Measurements from ENCODE around the gene LIM2. TPM values are rescaled to one million over a fixed set of nuclear protein-coding genes. Genes with fewer than 3 reads are reported as not detected.
A peak's percentile ranks its signal among the peaks of the same experiment; 100 is the strongest.
"Not testable (repeated sequence)": the region's sequence is repeated elsewhere in the genome, so short reads cannot be mapped to it uniquely, and the experiment has no call there.

The LIM2 gene, protein sequence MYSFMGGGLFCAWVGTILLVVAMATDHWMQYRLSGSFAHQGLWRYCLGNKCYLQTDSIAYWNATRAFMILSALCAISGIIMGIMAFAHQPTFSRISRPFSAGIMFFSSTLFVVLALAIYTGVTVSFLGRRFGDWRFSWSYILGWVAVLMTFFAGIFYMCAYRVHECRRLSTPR
- not detected in 2 replicates for total RNA-seq (2014; rRNA removed; shearing (Covaris generic))

DNA sequence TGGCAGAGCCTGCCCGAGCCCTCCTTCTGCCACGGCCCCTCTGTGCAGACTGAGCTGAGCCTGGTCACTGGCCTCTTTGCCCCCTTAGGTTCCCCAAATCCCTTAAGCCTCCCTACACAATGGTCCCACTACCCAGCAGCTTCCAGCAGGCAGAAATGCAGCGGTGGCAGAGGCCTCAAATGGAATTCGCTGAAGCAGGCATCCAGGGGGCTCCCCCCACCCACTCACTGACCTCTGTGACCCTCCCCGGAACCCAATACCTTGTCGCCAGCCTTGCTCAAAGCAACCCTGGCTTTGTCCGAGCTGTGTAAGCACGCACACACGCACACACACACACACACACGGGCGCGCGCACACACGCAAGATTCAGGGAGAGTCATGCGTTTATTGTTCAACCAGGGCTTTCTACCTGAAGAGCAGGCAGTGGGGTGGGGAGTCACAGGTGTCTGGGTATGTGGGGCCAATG is at the start of gene LIM2:
Gene LIM2, minus strand, starts transcription at position 51 of the 466 bp plus-strand sequence. CDS start 531 bp downstream, outside the sequence.
- H3K27me3 ChIP-seq (replicated peaks), result no peaks in the 10 kb centered on the region
- H3K27ac ChIP-seq, result no peak within 1 kb of the TSS
- H3K36me3 ChIP-seq, result no peaks in the 10 kb centered on the region
- H3K9me3 ChIP-seq (replicated peaks), result no peaks in the 10 kb centered on the region
- H3K4me1 ChIP-seq (replicated peaks), result no peaks in the 10 kb centered on the region
- no peak for DNase-seq (ENCODE audit: low read depth in 1 of 2, low spot score in 2 of 2)
- no peak within 1 kb of the TSS for H3K4me3 ChIP-seq

DNA sequence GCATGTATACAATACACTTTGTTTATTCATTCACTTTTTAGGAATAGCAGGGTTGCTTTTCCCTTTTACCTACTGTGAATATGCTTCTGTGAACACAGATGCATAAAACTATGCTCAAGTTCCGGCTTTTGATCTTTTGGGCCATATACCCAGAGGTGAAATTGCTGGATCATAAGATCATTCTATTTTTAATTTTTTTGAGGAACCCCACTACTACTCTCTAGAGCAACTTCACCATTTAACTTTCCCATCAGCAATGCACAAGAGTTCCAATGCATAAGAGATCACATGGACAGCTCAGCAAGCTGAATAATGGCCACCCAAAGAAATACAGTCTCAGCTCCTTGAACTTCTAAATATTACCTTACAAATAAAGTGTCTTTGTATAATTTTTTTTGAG is 46.7 kb upstream of the LIM2 start:
- no peak overlapping the region for H3K27ac ChIP-seq
- no peaks in the 10 kb centered on the region for H3K9me3 ChIP-seq (replicated peaks)
- H3K4me1 ChIP-seq (replicated peaks), result no peaks in the 10 kb centered on the region
- 0 out of 2 replicates have a peak, but pooled peaks cover 2% of the 10 kb centered on the region for H3K27me3 ChIP-seq (replicated peaks)
- H3K36me3 ChIP-seq, result no peaks in the 10 kb centered on the region
- no peak for DNase-seq (ENCODE audit: low read depth in 1 of 2, low spot score in 2 of 2)
- H3K4me3 ChIP-seq, result no peak overlapping the region

DNA sequence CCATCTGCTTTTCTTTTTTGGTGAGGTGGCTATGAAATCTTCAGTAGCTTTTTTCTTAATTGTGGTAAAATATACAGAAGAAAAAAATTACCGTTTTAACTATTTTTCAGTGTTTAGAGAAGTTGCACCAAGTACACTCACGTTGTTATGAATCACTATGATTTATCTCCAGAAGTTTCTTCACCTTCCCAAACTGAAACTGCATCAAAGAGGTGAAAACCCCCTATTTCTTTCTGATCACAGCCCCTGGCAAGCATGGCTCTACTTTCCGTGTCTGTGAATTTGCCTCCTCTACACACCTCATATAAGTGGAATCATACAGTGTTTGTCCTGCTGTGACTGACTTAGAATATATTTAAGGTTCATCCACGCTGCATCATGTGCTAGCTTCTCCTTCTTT is 45.3 kb upstream of the LIM2 start:
- Histone ChIP-seq H3K9me3 (replicated peaks) (no peaks in the 10 kb centered on the region), H3K27me3 (replicated peaks) (peaks cover 2% of the 10 kb centered on the region; the same call in 1 of the 2 replicates), H3K27ac (no peak overlapping the region), H3K4me3 (no peak overlapping the region), H3K36me3 (no peaks in the 10 kb centered on the region), H3K4me1 (replicated peaks) (no peaks in the 10 kb centered on the region)
- no peak for DNase-seq (ENCODE audit: low read depth in 1 of 2, low spot score in 2 of 2)

DNA sequence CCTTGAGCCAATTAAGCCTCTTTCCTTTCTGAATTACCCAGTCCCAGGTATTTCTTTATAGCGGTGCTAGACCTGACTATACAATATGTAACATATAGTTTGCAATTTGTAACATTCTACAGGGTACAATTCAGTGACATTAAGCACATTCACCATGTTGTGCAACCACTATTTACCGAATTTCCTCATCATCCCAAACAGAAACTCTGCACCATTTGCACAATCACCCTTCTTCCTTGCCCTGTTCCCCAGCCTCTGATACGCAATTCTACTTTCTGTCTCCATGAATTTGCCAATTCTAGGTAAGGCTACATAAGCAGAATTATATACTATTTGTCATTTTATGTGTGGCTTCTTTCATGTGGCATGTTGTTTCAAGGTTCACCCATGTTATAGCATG is 43.4 kb upstream of the LIM2 start:
- Histone ChIP-seq H3K27me3 (replicated peaks) (peaks cover 2% of the 10 kb centered on the region; the same call in 1 of the 2 replicates), H3K9me3 (replicated peaks) (no peaks in the 10 kb centered on the region), H3K4me3 (no peak overlapping the region), H3K27ac (no peak overlapping the region), H3K36me3 (no peaks in the 10 kb centered on the region), H3K4me1 (replicated peaks) (no peaks in the 10 kb centered on the region)
- no peak for DNase-seq (ENCODE audit: low read depth in 1 of 2, low spot score in 2 of 2)

DNA sequence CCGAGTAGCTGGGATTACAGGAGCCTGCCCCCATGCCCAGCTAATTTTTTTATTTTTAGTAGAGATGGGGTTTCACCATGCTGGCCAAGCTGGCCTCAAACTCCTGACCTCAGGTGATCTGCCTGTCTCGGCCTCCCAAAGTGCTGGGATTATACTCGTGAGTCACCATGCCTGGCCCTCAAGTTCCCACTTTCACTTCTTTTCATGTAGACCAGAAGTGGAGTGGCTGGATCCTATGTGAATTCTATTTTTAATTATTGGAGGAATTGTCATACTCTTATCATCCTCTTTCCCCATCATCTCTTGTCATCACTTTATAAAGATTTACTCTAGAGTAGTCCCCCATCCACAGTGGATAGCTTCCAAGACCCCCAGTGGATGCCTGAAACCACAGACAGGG is 42.4 kb upstream of the LIM2 start:
- no peak overlapping the region for H3K27ac ChIP-seq

DNA sequence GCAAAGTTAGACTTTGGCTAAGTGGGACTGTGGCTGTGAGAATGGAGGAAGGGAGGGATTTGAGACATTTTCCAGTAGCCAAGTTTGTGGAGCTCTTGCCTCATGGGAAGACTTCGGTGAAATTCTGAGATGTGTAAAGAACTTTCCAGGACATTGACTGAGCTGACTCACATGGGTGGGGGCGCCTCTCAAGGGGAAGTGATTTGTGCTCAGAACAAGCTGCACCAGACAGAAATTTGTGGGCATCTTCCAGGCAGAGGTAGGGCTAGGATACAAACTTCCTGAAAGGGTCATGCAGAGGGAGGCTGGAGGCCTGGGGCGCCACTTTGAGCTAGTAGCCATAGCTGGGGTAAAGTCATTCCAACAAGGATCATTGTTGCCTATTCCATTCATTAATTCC is 39.4 kb upstream of the LIM2 start:
- H3K27me3 ChIP-seq (replicated peaks), result no peaks in the 10 kb centered on the region; the same call in 1 of the 2 replicates
- no peak overlapping the region for H3K27ac ChIP-seq
- no peak overlapping the region for H3K4me3 ChIP-seq
- no peaks in the 10 kb centered on the region for H3K9me3 ChIP-seq (replicated peaks)
- H3K36me3 ChIP-seq, result no peaks in the 10 kb centered on the region
- no peaks in the 10 kb centered on the region for H3K4me1 ChIP-seq (replicated peaks)
- no peak for DNase-seq (ENCODE audit: low read depth in 1 of 2, low spot score in 2 of 2)

More for the DNA sequence above, 42.4 kb upstream of the LIM2 start:
- no peak for DNase-seq (ENCODE audit: low read depth in 1 of 2, low spot score in 2 of 2)
- Histone ChIP-seq H3K9me3 (replicated peaks) (no peaks in the 10 kb centered on the region), H3K27me3 (replicated peaks) (peaks cover 2% of the 10 kb centered on the region; the same call in 1 of the 2 replicates), H3K4me1 (replicated peaks) (no peaks in the 10 kb centered on the region), H3K36me3 (no peaks in the 10 kb centered on the region), H3K4me3 (no peak overlapping the region)

DNA sequence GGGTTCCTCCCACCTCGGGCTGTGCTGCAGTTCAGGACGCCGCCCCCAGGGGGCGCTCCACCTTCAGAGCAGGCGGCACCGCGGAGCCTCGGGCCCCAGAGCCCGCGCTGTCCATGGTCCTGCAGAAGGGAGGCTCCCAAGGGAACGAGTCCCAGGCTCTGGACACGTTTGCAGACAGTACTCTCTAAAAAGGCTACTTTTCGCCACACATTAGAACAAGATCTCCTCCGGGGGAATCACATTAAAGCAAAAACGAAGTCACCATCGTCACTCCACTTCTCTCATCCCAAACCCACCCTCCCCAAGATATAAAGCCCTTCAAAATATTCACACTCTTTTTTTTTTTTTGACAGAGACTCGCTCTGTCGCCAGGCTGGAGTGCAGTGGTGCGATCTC is 34.3 kb upstream of the LIM2 start:
- H3K4me3 ChIP-seq, result no peak overlapping the region
- H3K4me1 ChIP-seq (replicated peaks), result no peaks in the 10 kb centered on the region
- peak; percentile 52 to 83 for DNase-seq (ENCODE audit: low read depth in 1 of 2, low spot score in 2 of 2)
- H3K9me3 ChIP-seq (replicated peaks), result no peaks in the 10 kb centered on the region; the same call in 1 of the 2 replicates
- H3K36me3 ChIP-seq, result no peaks in the 10 kb centered on the region
- no peaks in the 10 kb centered on the region for H3K27me3 ChIP-seq (replicated peaks)
- H3K27ac ChIP-seq, result no peak overlapping the region

DNA sequence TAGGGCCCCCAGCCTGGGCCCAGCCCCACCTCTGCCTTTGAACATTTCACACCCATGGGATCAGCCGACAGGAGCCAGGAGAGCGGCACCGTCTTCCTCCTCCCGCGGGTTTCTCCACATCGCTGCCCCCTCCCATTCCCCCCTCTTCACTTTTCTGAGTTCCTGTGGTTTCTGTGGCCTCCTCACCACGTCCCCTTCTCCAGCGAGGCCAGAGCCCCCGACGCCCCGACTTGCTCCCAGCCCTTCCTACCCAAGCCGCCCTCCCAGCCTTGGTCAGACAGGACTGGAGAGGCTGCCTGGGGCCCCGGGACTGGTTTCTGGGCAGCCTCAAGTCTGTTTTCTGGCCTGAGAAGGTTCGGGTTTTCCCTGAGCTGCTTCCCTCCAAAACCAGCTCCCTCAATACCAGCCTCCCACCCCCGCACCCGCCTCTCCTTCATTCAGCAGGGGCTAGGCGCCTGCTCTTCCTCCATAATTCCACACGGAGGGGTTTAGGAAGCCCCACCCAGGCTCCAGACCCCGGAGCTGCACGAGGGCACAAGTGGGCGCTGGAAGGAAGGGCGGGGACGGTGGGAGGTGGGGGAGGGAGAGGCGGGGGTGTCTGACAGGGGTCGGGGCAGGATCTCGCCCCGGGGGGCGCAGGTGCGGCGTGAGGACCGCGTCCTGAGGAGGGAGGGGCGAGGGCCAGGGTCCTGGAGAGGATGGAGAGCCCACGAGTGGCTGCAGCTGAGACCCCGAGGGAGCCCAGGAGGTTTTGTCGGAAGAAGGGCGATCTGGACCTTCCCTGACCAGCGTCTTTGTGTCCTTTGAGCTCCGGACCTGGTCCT is 33.7 kb upstream of the LIM2 start:
- H3K4me1 ChIP-seq (replicated peaks), result no peaks in the 10 kb centered on the region
- DNase-seq (ENCODE audit: low read depth in 1 of 2, low spot score in 2 of 2), result no peak

DNA sequence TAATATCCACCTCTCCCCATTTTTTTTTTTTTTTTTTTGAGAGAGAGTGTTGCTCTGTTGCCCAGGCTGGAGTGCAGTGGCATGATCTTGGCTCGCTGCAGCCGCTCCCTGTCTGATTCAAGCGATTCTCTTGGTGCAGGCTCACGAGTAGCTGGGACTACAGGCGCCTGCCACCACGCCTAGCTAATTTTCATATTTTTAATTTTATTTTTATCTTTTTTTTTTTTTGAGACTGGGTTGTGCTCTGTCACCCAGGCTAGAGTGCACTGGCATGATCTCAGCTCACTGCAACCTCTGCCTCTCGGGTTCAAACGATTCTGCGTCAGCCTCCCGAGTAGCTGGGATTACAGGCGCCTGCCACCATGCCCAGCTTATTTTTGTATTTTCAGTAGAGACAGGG is 32.7 kb upstream of the LIM2 start:
- not testable (repeated sequence) for DNase-seq (ENCODE audit: low read depth in 1 of 2, low spot score in 2 of 2); H3K4me3 ChIP-seq; H3K36me3 ChIP-seq; H3K27me3 ChIP-seq (replicated peaks); H3K27ac ChIP-seq; H3K9me3 ChIP-seq (replicated peaks); H3K4me1 ChIP-seq (replicated peaks)

More for the DNA sequence above, 33.7 kb upstream of the LIM2 start:
- no peaks in the 10 kb centered on the region; the same call in 1 of the 2 replicates for H3K9me3 ChIP-seq (replicated peaks)
- H3K27ac ChIP-seq, result no peak overlapping the region
- no peaks in the 10 kb centered on the region for H3K27me3 ChIP-seq (replicated peaks)
- H3K36me3 ChIP-seq, result no peaks in the 10 kb centered on the region
- no peak overlapping the region for H3K4me3 ChIP-seq

DNA sequence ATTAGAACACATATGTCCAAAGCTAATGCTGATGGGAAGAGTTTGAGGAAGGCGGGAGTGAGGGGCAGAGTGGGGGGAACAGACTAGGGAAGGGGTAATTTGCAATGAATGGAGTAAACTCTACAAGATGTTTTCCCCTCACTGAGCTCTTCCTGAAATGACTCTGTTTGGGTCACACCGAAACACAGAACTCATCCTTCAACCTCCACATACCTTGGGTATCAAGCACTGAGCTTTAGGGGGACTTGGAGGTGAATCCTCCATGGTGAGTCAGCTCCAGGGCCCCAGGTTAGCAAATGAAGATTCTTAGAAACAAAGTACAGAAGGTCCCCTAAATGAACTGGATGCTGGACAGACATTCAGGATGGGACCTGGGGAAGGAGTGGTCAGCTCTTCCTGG is 30.9 kb upstream of the LIM2 start:
- H3K36me3 ChIP-seq, result no peaks in the 10 kb centered on the region
- no peak overlapping the region for H3K4me3 ChIP-seq
- H3K27ac ChIP-seq, result no peak overlapping the region
- DNase-seq (ENCODE audit: low read depth in 1 of 2, low spot score in 2 of 2), result no peak
- H3K27me3 ChIP-seq (replicated peaks), result no peaks in the 10 kb centered on the region
- H3K4me1 ChIP-seq (replicated peaks), result no peaks in the 10 kb centered on the region
- no peaks in the 10 kb centered on the region; the same call in 1 of the 2 replicates for H3K9me3 ChIP-seq (replicated peaks)

DNA sequence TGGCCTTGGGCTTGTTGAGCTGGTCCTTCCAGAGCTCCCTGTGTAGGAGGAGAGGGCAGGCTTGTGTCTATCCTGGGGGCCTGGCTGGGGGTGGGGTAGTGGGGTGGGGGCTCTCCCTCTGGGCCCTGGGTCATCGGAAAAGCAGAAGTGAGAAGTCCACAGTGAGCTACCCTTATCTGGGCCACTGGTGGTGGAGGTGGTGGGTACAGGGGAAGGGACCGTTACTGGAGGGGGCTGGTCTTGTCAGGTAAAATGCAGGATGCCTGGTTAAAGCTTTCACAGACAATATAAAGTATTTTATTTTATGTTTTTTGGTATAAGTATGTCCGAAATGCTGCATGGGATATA is 30.0 kb upstream of the LIM2 start:
- Histone ChIP-seq H3K9me3 (replicated peaks) (no peaks in the 10 kb centered on the region; the same call in 1 of the 2 replicates), H3K36me3 (no peaks in the 10 kb centered on the region), H3K27ac (no peak overlapping the region), H3K27me3 (replicated peaks) (no peaks in the 10 kb centered on the region), H3K4me1 (replicated peaks) (no peaks in the 10 kb centered on the region), H3K4me3 (no peak overlapping the region)
- no peak for DNase-seq (ENCODE audit: low read depth in 1 of 2, low spot score in 2 of 2)

DNA sequence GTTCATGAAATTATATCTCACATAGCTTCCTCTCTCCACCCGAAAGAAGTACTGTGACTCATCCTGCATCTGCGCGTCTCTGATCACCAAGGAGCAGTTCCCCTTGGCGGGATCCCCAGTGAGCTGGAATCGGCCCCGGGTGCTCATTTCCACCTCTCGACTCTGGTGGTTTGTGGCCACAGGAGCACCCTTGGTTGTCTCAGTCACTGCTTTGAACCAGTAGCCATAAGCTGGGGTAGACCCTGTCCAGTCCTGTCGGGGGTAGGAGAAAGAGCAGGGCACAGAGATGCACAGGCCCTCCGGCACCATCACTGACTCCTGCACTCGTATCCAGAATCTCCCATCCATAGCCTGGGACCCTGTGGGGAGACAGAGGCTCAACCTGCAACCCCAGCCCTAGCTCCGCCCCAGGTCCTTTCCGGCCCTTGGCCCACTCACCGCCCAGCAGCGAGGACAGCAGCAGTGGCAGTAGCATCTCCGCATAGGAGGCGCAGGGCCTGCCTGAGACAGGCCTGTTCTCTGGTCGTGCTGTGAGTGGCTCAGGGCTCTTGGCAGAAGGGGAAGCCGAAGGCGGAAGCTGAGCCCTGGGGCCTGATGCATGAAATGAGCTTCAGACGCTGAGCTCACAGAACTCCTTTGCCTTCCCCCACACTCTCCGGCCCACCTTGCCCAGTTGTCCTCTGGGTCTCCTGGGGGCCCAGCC is 29.5 kb upstream of the LIM2 start, which contains the start of gene SIGLEC10:
Gene SIGLEC10, minus strand, starts transcription at position 536 of the 703 bp plus-strand sequence. Its CDS starts 61 bp downstream, at position 475.
- no peak within 1 kb of the TSS for H3K4me3 ChIP-seq
- no peaks in the 10 kb centered on the region for H3K27me3 ChIP-seq (replicated peaks)
- H3K36me3 ChIP-seq, result no peaks in the 10 kb centered on the region
- no peaks in the 10 kb centered on the region; the same call in 1 of the 2 replicates for H3K9me3 ChIP-seq (replicated peaks)
- H3K4me1 ChIP-seq (replicated peaks), result no peaks in the 10 kb centered on the region
- no peak for DNase-seq (ENCODE audit: low read depth in 1 of 2, low spot score in 2 of 2)
- H3K27ac ChIP-seq, result no peak within 1 kb of the TSS

DNA sequence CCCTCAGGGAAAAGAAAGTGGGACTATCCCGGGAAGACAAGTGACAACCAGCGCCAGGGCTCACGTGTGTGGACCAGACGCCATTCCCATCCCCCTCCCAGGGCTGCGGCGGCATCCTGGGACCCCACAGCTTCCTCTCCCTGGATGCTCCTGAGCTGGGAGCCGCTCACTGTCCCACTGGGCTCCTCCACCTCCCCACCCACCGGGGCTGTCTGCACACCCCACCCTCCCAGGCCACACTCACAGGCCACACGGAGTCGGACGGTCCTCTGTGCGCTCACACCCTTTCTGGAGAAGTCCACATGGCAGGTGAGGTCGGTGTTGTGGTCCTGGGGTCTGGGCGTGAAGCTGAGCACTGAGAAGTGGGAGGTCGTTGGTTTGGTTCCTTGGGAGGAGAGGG is 28.6 kb upstream of the LIM2 start:
- DNase-seq (ENCODE audit: low read depth in 1 of 2, low spot score in 2 of 2); H3K4me1 ChIP-seq (replicated peaks); H3K27me3 ChIP-seq (replicated peaks); H3K27ac ChIP-seq; H3K4me3 ChIP-seq; H3K9me3 ChIP-seq (replicated peaks); H3K36me3 ChIP-seq: not testable (repeated sequence)

DNA sequence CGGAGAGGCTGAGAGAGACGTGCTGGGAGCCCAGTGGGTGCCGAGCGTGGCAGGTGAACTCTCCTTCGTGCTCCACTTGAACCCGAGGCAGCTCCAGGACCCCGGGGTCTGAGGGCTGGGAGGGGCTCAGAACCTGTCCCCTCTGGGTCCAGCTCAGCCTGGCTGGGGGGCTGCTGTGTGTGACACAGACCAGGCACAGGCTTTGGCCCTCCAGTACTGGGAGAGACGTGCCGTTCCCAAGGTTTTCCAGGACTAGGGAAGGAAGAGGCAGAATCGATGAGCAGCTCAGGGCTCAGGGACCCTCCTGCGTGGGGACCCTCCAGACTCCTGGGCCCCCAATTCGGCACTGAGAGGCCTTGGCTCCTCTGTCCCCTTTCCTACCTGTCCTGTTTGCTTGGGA is 27.4 kb upstream of the LIM2 start:
- Histone ChIP-seq H3K4me1 (replicated peaks) (no peaks in the 10 kb centered on the region), H3K27ac (no peak overlapping the region), H3K36me3 (no peaks in the 10 kb centered on the region), H3K4me3 (no peak overlapping the region), H3K27me3 (replicated peaks) (no peaks in the 10 kb centered on the region), H3K9me3 (replicated peaks) (no peaks in the 10 kb centered on the region)
- no peak for DNase-seq (ENCODE audit: low read depth in 1 of 2, low spot score in 2 of 2)

All from SJSA1 (cell line).